NCI-H2107 treated with DMSO at 0.1 percent for 48 hours (cell line): ENCODE results near the gene MT1A.
A peak's percentile ranks its signal among the peaks of the same experiment; 100 is the strongest.
"Not testable (repeated sequence)": the region's sequence is repeated elsewhere in the genome, so short reads cannot be mapped to it uniquely, and the experiment has no call there.

Experiments
- DNase-seq: peaks from one replicate; lab custom pipeline; 2025; ENCODE audit not compliant: unreplicated experiment; lab: John Stamatoyannopoulos, UW

MT1A gene

GRCh38 chr16:56652600-56652999 is 14.1 kb downstream of the MT1A start:
- no peak for DNase-seq

DNA sequence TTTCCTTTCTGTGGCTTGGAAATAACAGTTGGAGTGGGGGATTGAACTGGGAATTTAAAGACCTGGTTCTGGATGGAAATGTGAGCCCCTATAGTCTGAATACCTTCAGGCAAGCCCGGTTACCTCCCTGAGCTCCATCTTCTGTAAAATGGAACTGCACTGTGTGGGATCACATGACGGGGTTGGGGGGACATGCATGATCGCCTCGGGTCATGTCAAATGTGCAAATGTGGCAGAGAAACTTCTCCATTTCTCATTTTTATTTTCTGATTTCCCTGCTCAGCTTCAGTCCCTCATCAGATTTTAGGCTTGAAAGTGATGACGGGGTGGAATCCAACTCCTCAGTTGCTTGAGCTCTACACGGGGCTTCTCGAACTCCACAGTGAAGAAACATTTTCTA is 14.8 kb downstream of the MT1A start:
- no peak for DNase-seq

DNA sequence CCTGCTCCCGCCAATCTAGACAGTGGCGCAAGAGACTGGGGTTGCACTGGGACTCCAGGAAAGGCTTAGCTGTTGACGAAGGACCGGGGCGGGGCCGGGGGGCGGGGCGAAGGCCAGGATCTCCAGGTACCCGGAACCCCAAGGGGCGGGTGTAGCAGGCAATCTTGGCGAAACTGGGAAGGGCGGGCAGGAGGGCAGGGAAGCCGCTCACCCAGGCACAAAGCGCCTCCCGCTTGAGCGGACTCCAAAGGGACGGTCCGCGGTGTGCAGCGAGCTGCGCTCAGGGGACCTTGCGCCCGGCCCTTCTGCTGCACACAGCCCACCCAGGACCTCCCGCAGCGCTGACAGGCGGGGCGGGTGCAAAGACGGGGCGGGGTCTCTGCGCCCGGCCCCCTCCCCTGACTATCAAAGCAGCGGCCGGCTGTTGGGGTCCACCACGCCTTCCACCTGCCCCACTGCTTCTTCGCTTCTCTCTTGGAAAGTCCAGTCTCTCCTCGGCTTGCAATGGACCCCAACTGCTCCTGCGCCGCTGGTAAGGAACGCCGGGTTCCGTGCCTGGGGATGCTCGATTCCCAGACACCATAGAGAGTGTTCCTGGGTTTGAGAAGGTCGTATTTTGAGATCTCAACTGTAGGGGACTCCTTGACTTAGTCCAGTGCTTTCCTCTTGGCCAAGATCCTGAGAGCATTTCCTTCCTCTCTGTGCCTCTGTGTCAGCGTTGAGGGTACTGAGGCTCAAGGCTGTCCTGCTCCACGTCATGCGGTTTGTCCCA is 19.3 kb downstream of the MT1A start, which contains the start of gene MT1F:
MT1F (plus strand) TSS at position 405 of the 772 bp plus-strand sequence; CDS start at position 505, 100 bp downstream.
- DNase-seq: no peak

DNA sequence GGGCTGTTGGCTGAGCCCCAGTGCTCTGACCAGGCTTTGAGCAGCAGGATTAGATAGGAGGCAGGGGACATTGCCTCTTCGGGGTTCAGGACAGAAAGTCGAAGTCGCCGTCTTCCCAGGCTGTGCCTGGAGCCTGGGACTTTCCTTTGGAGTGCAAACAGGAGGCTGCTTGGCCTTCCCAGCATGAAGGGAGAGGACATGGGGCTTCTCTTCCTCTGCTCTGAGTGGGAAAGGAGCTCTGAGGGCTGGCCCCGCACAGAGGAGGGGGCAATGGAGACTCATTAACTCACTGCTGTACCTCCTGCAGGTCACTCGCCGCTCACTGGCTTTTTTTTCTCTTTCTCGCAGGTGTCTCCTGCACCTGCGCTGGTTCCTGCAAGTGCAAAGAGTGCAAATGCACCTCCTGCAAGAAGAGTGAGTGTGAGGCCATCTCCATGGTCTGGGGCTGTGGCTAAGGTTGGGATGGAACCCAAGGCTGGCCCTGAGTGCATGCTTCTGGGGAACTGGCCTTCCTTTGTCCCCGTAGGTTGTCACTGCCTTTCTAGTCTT is 19.9 kb downstream of the MT1A start:
- no peak for DNase-seq

- DNase-seq: no peak
Observed at GRCh38 chr16:56662357-56663354, 24.2 kb downstream of the MT1A start.

DNA sequence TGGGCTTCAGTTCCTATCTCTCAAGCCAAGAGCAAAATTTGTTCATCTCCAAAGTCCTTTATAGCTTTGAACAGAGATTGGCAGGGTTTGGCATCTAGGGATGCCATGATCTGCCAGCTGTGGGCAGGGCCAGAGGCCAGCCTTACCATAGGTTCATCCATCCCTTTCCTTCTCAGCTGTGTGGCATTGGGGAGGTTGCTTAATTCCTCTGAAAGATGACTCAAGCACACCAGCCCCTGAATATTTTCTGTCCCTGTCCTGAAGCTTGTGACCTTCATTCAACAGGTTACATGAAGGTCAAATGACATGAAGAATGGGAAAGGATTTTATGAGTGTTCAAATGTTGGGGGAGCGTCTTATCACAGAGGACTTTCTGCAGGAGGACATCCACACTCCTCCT is 26.0 kb downstream of the MT1A start:
- no peak for DNase-seq

GRCh38 chr16:56665286-56666261 is 27.1 kb downstream of the MT1A start:
- not testable (repeated sequence) for DNase-seq

DNA sequence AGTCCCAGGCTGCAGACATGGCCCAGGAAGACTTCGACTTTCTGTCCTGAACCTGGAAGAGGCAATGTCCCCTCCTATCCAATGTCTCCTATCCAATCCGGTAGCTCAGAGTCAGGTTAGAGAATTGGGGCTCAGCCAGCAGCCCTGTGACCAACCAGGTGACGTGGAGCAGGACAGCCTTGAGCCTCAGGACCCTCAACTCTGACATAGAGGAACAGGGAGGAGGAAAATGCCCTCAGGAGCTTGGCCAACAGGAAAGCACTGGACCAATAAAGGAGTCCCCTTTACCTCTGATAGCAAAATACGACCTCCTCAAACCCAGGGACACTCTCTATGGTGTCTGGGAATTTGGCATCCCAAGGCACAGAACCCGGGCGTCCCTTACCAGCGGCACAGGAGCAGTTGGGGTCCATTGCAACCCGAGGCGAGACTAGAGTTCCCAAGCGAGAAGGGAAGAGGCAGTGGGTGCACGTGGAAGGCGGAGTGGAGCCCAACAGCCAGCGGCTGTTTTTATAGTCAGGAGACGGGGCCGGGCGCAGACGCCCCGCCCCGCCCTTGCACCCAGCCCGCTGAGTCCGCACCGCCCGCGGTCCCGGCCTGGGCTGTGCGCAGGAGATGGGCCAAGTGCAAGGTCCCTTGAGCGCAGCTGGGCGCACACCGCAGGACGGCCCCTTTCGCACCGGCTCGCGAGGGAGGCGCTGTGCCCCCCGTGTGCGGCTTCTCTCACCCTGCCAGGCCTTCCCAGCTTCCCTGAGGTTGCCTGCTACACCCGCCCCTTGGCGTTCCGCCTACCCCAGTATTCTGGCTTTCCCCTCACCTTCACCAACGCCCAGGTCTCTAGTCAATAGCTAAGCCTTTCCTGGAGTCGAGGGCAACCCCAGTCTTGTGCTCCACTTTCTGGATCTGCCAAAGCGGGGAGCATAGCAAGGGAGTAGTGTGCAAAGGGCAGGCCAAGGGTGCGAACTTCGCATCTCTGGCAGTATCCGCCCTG is 29.4 kb downstream of the MT1A start, which contains the start of gene MT1G:
MT1G (minus strand) TSS at position 485 of the 991 bp plus-strand sequence; CDS start at position 413, 72 bp downstream.
- DNase-seq: no peak

GRCh38 chr16:56669005-56669839 is 30.8 kb downstream of the MT1A start, which contains the start of gene MT1H:
Gene MT1H (plus strand): TSS chr16:56669814. CDS start chr16:56669885, 71 bp downstream.
- no peak for DNase-seq

DNA sequence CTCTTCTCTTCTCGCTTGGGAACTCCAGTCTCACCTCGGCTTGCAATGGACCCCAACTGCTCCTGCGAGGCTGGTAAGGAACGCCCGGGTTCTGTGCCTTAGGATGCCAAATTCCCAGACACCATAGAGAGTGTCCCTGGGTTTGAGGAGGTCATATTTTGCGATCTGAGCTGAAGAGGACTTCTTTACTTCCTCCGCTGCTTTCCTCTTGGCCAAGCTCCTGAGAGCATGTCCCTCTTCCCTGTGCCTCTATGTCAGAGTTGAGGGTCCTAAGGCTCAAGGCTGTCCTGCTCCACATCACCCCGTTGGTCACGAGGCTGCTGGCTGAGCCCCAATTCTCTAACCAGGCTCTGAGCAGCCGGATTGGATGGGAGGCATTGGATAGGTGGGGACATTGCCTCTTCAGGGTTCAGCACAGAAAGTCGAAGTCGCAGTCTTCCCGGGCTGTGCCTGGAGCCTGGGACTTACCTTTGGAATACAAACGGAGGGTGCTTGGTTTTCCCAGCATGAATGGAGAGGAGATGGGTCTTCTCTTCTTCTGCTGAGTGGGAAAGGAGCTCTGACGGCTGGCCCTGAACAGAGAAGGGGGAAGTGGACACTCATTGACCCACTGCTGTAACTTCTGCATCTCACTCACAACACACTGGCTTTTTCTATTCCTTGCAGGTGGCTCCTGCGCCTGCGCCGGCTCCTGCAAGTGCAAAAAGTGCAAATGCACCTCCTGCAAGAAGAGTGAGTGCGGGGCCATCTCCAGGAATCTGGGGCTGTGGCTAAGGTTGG is 31.6 kb downstream of the MT1A start:
- no peak for DNase-seq

DNA sequence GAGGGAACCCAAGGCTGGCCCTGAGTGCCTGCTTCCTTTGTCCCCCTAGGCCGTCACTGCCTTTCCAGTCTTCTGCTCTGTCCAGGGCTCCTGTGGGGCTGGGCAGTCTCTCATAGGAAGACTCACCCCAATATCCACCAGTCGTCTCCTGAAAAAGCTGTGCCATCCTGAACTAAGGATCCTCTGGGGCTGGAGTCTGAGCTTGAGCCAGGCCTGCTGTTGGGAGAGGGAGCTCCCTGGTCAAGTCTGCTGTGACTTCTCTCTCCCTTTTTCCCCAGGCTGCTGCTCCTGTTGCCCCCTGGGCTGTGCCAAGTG is 32.1 kb downstream of the MT1A start:
- DNase-seq: no peak

GRCh38 chr16:56671691-56672090 is 33.2 kb downstream of the MT1A start:
- not testable (repeated sequence) for DNase-seq

DNA sequence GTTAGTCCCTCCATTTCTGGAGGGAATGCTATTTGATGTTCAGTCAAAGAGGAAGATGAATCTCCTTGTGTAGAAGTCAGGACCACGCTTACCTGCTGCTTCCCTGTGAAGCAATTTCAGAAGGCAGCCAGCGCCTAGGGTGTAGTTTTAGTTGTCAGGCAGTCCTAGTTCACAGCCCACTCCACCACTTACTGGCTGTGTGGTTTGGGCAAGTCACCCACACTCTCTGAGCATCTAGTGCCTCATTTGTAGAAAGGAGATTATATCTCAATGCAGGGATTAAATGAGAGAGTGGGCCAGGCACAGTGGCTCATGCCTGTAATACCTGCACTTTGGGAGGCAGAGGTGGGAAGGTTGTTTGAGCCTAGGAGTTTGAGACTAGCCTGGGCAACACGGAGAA is 33.7 kb downstream of the MT1A start:
- DNase-seq: not testable (repeated sequence)

DNA sequence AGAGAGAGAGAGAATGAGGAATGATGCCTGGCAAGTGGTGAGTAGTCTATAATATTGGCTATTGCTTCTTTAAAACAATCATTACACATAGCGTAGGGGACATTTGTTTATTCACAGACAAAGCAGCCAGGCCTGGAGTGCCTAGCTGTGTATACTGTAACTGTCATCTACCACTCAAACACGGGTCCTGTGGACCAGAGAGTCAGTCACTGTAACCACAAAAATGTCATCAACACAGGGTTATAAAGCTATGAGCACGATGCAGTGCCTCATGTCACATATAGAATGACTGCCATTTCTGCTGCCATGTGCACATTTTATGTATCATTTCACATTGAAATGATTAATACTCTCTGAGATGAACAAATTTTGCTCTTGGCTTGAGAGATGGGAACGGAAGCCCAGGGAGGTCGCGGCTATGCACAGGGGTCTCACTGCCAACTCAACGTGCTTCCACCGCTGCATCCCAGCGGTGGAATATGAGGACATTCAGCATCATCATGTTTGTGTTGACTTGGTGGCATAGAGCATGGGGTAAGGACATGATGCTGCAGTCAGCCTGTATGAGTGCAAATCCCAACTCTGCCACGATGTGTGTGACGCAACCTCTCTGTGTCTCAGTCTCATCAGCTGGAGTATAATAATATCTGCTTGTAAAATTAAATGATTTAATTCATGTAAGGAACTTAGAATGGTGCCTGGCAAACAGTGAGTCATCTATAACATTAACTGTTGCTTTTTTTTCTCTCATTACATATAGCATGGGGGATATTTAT is 34.5 kb downstream of the MT1A start:
- DNase-seq: peak; percentile 19

DNA sequence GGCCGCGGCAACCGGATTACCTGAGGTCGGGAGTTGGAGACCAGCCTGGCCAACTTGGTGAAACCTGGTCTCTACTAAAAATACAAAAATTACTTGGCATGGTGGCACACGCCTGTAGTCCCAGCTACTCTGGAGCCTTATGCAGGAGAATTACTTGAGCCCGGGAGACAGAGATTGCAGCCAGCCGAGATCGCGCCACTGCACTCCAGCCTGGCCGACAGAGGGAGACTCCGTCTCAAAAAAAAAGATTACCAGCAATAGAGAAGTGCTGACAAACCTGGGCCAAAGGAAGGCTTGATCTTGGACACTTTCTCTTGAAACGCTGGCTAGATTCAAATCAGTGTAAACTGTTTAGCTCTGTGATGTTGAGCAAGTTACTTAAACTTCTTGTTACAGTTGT is 35.5 kb downstream of the MT1A start:
- DNase-seq: no peak

- DNase-seq: not testable (repeated sequence)
Observed at GRCh38 chr16:56674570-56674969, 36.1 kb downstream of the MT1A start.
